Measurements from ENCODE around the gene ZNF407. TPM values are rescaled to one million over a fixed set of nuclear protein-coding genes. Genes with fewer than 3 reads are reported as not detected.
"Not testable (repeated sequence)": the region's sequence is repeated elsewhere in the genome, so short reads cannot be mapped to it uniquely, and the experiment has no call there.

ZNF407 gene, protein sequence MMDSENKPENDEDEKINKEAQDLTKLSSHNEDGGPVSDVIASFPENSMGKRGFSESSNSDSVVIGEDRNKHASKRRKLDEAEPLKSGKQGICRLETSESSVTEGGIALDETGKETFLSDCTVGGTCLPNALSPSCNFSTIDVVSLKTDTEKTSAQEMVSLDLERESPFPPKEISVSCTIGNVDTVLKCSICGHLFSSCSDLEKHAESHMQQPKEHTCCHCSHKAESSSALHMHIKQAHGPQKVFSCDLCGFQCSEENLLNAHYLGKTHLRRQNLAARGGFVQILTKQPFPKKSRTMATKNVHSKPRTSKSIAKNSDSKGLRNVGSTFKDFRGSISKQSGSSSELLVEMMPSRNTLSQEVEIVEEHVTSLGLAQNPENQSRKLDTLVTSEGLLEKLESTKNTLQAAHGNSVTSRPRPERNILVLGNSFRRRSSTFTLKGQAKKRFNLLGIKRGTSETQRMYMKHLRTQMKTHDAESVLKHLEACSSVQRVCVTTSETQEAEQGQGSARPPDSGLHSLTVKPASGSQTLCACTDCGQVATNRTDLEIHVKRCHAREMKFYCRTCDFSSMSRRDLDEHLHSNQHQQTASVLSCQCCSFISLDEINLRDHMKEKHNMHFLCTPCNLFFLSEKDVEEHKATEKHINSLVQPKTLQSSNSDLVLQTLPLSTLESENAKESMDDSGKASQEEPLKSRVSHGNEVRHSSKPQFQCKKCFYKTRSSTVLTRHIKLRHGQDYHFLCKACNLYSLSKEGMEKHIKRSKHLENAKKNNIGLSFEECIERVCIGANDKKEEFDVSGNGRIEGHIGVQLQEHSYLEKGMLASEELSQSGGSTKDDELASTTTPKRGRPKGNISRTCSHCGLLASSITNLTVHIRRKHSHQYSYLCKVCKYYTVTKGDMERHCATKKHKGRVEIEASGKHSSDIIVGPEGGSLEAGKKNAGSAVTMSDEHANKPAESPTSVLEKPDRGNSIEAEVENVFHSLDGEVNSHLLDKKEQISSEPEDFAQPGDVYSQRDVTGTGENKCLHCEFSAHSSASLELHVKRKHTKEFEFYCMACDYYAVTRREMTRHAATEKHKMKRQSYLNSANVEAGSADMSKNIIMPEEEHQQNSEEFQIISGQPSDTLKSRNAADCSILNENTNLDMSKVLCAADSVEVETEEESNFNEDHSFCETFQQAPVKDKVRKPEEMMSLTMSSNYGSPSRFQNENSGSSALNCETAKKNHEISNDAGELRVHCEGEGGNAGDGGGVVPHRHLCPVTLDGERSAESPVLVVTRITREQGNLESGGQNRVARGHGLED (N-terminal part only)
- 3.0 and 3.2 TPM in 2 replicates for polyA plus RNA-seq (2014; cell fraction: cytosol; rRNA removed)
- 2.3 and 4.1 TPM in 2 replicates for polyA plus RNA-seq (2014; cell fraction: nucleus; rRNA removed)

- DNase-seq (ENCODE audit: low spot score) = peak; percentile 96
These were observed at the start of gene ZNF407 for GRCh38 chr18:74597662-74598349. ZNF407 (plus strand) TSS chr18:74597870; CDS start chr18:74631020, 33,150 bp downstream.

- DNase-seq (ENCODE audit: low spot score) = no peak
These were observed 48.0 kb upstream of the ZNF407 start for GRCh38 chr18:74549591-74550104.

GRCh38 chr18:74550886-74551285, 46.8 kb upstream of the ZNF407 start:
- DNase-seq (ENCODE audit: low spot score) = no peak

DNA sequence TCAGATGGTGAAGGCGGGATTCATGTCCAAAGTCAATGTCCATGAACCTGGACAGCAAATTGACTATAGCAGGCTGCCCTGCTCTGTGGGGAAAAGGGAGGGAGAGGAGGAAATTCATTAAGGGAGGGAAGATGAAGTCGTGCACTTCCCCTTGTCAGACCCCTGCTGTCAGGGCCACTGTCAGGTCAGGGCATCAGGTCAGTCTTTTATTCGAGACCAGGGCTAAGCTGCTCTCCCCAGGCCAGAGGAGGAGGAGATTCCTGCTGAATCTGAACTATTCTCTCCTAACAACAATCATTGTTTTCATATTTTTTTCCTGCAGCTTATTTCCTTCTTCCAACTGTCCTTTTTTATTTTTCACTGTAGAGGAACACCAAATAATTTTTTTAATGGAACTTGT, 46.2 kb upstream of the ZNF407 start:
- no peak for DNase-seq (ENCODE audit: low spot score)

- DNase-seq (ENCODE audit: low spot score) = peak; percentile 84
These were observed 45.6 kb upstream of the ZNF407 start for GRCh38 chr18:74551936-74552555.

- no peak for DNase-seq (ENCODE audit: low spot score)
These were observed 41.5 kb upstream of the ZNF407 start for GRCh38 chr18:74556126-74556525.

DNA sequence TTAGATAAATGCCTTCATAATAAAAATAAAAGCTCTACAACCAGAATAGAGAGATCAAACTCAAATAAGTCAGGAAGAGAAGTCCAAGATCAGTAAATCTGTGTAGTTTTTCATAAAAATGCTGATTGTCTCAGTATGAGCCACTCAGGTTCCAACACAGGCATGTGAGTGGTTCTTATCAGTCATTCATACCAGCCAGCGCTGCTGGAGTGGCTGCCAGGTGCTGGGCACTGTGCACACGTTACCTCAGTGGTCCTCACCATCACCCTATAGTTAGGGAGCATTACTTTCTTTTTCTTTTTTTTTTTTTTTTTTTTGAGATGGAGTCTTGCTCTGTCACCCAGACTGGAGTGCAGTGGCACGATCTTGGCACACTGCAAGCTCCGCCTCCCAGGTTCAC, 39.6 kb upstream of the ZNF407 start:
- no peak for DNase-seq (ENCODE audit: low spot score)

DNA sequence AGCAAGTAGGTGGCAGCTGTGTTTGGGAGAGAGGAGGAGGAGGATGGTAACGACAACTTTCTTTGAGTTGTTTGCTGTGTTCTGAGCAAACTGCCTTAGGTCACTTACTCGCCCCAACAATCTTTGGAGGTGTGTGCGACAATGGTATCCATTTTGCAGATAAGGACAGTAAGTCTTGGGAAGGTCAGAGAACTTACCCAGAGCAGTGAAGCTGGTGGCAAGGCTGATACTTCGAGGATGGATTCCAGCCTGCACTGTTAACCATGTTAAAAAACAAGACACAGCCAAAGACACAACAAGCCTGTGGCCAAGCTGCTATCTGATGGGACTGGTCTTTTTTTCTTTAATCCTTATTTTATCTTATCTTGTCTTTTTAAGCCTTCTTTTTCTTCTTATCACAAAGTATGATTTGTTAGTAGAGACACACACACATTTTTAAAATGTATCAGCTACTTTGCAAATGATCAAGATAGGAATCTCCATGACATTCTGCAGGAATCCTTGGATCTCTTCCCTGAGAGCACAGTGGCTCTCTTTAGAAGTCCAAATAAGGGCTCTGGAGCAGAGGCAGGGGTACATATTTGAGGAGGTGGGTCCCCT, 35.4 kb upstream of the ZNF407 start:
- DNase-seq (ENCODE audit: low spot score) = no peak

DNA sequence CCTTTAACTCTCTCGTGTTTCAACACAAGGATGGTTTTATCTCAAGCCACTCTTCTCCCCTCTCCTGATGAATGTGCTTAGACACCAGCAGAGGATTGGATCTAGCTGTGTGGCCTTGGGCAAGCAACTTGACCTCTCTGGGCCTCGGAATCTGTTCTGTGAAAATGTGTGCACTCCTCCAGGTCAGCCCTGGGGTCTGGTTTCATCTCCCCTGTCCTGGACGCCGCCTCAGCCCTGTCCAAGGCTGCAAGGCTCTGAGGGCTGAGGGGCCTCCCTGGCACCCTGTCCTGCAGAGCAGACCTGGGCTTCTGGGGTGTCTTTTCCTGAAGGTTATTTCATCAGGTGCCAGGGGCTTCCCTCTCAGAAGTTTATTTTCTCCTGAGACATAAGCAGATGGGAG, 34.9 kb upstream of the ZNF407 start:
- DNase-seq (ENCODE audit: low spot score) = no peak

DNA sequence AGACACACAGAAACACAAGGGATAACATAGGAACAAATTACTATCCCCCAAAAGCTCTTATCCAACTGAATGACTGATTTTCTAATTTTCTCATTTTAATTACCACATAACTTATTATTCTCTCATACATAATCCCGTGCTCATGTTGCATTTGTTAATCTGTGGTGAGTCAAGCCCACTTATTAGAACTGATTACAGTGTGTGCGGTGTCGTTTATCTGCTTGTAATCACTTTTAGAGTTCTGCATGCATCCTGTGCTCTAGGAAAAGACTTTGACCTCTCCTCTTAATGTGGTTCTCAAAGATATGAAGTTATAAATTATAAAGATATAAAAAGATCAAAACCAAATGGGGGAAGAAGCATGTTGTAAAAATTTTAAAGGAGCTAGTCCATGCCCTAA, 33.7 kb upstream of the ZNF407 start:
- DNase-seq (ENCODE audit: low spot score) = no peak

GRCh38 chr18:74565164-74565563, 32.5 kb upstream of the ZNF407 start:
- DNase-seq (ENCODE audit: low spot score) = not testable (repeated sequence)

- DNase-seq (ENCODE audit: low spot score) = not testable (repeated sequence)
These were observed 31.7 kb upstream of the ZNF407 start for GRCh38 chr18:74565993-74566392.

DNA sequence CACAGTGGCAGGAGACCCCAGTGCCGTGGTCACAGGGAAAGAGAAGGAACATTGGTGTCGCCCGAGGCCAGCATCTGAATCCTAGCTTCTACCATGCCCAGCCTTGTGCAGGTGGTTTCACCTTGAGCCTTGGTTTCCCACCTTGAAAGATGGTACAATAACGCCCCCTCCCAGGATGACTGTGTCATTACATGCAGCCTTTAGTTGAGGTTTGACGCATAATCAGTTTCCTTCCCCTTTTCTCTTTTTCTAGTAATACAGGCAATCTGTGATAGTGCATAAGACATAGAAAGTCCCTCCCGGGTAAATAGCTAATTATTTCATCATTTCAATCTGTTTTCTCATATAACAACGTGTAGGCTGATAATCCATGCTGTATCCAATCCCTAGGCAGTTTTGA, 29.8 kb upstream of the ZNF407 start:
- DNase-seq (ENCODE audit: low spot score) = no peak

DNA sequence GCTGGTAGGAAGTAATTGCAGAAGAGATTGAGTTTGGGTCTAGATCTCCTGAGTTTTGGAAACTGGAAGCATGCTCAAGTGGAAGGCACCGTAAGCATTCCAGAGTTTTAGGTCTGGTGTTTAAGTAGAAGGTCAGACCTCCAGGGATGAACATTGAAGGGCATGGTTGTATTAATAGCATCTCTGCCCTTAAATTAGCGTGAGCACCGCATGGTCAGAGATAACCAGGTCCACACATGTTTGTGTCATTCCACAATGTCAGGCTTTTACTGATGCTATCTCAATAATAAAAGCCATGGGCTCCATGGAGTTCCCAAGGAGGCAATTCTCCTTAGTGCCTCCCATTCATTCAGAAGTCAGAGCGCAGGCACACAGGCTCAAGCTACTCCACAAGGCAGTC, 28.3 kb upstream of the ZNF407 start:
- no peak for DNase-seq (ENCODE audit: low spot score)

DNA sequence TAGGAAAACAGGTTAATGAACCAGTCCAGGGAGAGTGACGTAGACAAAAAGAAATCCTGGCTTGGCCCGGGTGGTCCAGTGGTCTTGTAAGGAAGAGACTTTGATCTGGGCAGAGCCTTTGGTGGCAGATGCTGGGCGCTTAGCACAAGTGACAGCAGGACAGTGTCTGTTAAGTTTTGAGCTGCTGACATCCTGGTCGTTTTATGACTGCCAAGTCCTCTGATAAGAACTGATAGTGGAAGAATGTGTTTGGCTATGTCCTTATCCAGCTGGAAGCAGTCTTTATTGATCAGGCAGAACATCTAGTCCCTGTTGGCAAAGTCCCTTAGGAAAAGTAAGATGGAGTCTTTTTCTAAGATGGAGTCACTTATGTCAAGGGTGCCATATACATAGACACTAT, 27.4 kb upstream of the ZNF407 start:
- DNase-seq (ENCODE audit: low spot score) = no peak

- DNase-seq (ENCODE audit: low spot score) = no peak
These were observed 25.6 kb upstream of the ZNF407 start for GRCh38 chr18:74571895-74572680.

DNA sequence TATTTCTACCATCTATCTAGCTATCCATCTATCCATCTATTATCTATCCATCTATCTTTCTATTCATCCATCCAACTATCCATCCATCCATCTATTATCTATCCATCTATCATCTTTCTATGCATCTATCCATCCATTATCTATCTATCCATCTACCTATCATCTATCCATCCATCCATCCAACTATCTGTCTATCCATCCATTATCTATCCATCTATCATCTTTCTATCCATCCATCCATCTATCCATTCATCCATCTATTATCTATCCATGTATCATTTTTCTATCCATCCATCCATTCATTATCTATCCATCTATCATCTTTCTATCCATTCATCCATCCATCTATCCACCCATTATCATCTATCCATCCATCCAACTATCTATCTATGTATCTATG, 24.6 kb upstream of the ZNF407 start:
- no peak for DNase-seq (ENCODE audit: low spot score)

GRCh38 chr18:74574916-74575315, 22.8 kb upstream of the ZNF407 start:
- no peak for DNase-seq (ENCODE audit: low spot score)

DNA sequence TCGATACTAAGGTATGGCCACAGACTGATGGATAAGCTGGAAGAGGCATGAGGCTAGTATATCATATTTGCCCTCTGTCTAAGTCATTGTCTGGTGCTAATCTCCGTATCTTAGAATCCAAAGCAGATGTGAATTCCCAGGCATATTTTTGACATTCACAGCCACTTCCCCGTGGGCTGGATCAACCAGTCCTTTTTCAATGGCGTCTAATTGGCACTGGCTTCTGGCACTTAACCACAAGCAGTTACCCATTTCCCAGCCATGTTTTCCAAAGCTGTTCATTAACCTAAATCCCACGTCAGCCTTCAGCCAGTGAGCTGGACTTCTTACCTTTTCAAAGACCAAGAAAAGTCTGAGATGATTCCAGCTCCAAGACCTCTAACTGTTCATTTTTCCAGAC, 20.7 kb upstream of the ZNF407 start:
- peak; percentile 37 for DNase-seq (ENCODE audit: low spot score)
